Kasumi-1 (cell line): Measurements from ENCODE around the gene CGB1.
"Not testable (repeated sequence)": the region's sequence is repeated elsewhere in the genome, so short reads cannot be mapped to it uniquely, and the experiment has no call there.

Experiments used
- DNase-seq, 2 experiments: peaks; one replicate each; lab custom pipeline; 2025; lab: John Stamatoyannopoulos, UW

The CGB1 gene

GRCh38 chr19:49036815-49037214 lies at the start of gene CGB1:
Gene CGB1 (minus strand): TSS chr19:49036895. CDS start chr19:49036711, 184 bp downstream.
- not testable (repeated sequence) for DNase-seq

DNA sequence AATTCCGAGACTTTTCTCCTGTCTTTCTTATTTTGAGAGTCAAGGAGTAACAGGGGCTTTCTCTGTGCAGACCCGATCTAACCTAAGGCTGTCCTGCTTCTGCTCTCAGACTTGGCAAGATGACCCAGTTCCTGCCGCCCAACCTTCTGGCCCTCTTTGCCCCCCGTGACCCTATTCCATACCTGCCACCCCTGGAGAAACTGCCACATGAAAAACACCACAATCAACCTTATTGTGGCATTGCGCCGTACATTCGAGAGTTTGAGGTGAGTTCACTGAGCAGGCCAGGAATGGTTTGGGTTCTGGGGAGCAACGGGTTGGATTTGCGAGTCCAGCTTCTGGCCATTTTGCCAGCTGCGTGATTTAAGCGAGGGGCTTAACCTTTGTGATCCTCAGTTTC lies 49.6 kb upstream of the CGB1 start:
- no peak for DNase-seq

DNA sequence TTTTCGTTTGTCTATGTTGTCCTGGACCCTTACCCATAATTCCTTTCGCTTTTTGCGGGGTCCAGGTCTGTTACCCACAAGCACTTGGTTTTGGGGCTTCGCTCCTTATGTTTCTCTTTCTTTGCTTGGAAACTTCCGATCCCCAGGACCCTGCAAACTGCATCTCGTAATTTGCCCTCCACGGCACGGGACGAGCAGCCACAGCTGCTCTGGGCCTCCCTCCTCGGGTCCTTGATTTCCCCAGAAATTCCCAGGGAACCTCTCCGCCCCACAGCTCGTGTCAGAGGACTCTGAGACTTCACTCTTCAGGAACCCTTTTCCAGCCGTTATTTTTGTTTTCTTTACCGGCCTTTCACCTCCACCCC lies 49.2 kb upstream of the CGB1 start:
- DNase-seq = peak in 1 of 2 experiments; percentile 42

GRCh38 chr19:49085020-49085867 lies 48.5 kb upstream of the CGB1 start, which contains the start of gene SNRNP70:
Gene SNRNP70 (plus strand): TSS chr19:49085451. CDS start chr19:49086415, 964 bp downstream.
- DNase-seq = peak; percentile 98 to 99

- DNase-seq = no peak
Observed at GRCh38 chr19:49084206-49085019, 47.7 kb upstream of the CGB1 start.

DNA sequence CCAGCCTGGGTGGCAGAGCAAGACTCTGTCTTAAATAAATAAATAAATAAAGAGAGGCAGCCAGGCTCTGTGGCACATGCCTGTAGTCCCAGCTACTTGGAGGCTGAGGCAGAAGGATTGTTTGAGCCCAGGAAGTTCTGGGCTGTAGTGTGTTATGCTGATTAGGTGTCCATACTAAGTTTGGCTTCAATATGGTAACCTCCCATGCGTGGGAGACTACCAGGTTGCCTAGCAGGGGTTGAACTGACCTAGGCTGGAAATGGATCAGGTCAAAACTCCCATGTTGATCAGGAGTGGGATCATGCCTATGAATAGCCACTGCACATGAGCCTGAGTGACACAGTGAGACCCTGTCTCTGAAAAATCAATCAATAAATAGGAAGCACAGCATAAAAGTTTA lies 44.6 kb upstream of the CGB1 start:
- no peak for DNase-seq

GRCh38 chr19:49080392-49080791 lies 43.7 kb upstream of the CGB1 start:
- DNase-seq = no peak

DNA sequence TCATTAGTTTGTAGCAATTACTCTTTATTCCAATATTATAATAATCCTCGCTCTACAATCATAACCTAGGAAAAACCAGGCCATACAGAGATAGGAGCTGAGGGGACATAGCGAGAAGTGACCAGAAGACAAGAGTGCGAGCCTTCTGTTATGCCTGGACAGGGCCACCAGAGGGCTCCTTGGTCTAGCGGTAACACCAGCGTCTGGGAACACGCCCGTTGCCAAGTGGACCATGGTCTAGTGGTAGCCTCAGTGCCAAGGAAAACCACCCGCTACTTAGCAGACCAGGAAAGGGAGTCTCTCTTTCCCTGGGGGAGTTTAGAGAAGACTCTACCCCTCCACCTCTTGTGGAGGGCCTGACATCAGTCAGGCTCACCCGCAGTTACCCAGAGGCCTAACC lies 38.2 kb upstream of the CGB1 start:
- not testable (repeated sequence) for DNase-seq

GRCh38 chr19:49073514-49074378 lies 37.1 kb upstream of the CGB1 start:
- peak; percentile 60 to 78 for DNase-seq

GRCh38 chr19:49071860-49072547 lies 35.3 kb upstream of the CGB1 start:
- no peak for DNase-seq

DNA sequence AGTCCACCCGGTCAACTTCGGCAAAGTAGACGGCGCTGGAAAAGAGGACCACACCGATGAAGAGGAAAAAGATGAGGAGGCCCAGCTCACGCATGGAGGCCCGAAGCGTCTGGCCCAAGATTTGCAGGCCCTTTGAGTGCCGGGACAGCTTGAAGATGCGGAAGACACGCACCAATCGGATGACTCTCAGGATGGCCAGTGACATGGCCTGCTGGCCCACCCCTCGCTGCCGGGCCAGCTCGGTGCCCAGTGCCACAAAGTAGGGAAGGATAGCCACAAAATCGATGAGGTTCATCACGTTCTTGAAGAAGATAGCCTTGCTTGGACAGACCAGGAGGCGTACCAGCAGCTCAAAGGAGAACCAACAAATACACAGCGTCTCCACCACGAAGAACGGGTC lies 33.7 kb upstream of the CGB1 start:
- DNase-seq = no peak

- no peak for DNase-seq
Observed at GRCh38 chr19:49069026-49069425, 32.3 kb upstream of the CGB1 start.

DNA sequence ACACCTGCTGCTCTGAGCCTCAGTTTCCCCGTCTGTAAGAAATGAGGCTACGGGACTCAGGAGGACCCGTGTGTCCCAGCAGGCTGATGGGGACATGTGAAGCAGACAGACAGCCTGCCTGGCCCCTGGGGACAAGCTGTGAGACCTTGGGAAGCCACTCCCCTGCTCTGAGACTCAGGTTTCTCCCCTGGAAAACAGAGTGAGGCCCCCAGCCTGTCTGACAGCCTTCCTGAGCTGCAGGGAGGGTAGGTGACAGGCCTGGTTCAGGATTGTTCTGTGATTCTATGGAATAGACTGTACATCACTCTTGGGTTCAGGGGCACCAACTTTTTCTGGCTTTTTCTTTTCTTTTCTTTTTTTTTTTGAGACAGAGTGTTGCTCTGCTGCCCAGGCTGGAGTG lies 30.9 kb upstream of the CGB1 start:
- DNase-seq = no peak

DNA sequence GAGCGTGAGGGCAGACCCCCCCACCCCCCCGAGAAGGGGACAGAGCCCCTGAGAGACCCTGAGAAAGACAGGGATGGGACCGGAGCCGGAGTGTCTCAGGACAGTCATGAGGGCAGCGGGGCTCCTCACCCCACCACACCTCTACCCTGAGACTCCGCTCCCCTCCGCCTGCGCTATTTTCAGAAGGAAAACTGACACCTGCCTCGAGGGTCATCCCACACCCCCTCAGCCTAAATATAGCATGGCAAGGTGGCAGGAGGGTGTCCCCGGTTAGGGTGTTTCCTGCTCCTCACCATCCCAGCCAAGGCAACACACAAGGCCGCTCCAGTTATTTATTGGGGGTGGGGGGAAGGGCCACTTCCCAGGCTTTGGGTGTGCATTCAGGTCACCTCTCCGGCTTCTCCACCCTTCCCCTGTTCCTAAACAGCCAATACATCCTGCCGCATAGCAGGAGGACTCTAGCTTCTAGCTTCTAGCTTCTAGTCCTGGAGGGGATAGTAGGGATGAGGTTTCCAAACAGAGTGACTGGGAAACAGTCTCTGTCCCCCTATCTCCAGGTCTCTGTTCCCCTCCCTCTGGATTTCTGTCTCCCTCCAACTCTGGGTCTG lies 29.3 kb upstream of the CGB1 start:
- DNase-seq = no peak

GRCh38 chr19:49064768-49065611 lies 28.3 kb upstream of the CGB1 start, which contains the start of gene NTF4:
Gene NTF4 (minus strand): TSS chr19:49064818. CDS start chr19:49061997, 2,821 bp downstream.
- no peak for DNase-seq

GRCh38 chr19:49064029-49064629 lies 27.4 kb upstream of the CGB1 start:
- no peak for DNase-seq

DNA sequence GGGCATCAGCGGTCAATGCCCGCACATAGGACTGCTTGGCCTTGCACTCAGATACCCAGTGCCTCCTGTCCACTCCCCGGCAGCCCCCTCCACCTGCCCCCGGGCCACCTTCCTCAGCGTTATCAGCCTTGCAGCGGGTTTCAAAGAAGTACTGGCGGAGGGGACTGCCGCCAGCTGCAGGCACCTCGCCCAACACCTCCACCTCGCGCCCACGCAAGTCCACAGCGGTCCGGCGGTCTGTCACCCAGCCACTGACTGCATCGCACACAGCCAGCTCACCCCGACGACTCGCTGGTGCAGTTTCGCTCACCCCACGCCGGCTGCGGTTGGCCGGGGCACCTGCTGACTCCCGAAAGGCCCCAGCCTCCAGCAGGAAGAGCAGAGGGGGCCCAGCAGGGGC lies 24.8 kb upstream of the CGB1 start:
- DNase-seq = no peak

GRCh38 chr19:49061000-49061399 lies 24.3 kb upstream of the CGB1 start:
- DNase-seq = no peak

DNA sequence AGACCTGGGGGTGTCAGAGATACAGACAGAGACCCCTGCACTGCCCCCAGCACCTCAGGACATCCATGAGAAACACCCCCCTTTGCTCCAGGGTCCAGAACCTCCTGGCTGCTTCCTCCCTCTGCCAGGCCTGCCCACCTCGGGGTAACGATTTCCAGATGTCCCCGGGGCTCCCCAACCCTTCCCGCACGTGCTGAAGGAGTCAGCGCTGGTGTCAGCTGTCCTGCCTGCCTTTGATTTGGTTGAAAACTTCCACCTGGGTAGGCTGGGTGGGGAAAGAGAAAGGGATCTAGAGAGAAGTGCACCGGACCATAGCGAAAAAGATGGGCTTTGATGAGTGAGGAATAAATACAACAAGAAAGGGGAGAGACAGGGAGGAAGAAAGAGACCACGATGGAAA lies 22.4 kb upstream of the CGB1 start:
- DNase-seq = no peak

DNA sequence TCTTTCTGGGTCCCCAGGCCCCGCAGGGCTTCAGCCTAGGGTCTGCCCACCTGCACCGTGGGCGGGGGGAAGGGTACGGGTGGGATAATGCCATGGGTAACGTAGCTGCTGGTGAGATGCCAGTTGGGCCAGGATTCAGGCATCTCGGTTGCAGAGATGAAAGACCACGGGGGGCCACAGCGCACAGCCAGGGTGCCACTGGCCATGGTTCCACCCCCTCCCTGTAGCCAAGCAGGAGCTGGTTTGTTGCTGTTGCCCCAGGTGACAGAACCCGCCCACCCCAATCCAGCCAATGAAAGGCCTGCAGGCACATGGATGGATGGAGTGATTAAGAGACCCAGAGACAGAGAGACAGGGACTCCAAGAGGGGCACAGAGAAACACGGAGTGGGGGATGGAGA lies 21.9 kb upstream of the CGB1 start:
- DNase-seq = no peak
